ENCODE data around the gene NADSYN1. TPM values are rescaled to one million over a fixed set of nuclear protein-coding genes. Genes with fewer than 3 reads are reported as not detected.
A peak's percentile ranks its signal among the peaks of the same experiment; 100 is the strongest.

The NADSYN1 gene
- total RNA-seq, 6 donors from 2014 or later, result 46.8 to 248 (median 79.5) TPM

GRCh38 chr11:71489311-71490043 is 36.5 kb downstream of the NADSYN1 start:
- no peak overlapping the region for H3K4me3 ChIP-seq
- 64 to 78% methylated on average over 12 to 15 of the region's 15 CpGs for WGBS, 2 donors
- ATAC-seq (ENCODE audit: low FRiP score in 2 of 2) (no peak), DNase-seq (no peak)
- peak overlapping the region in 1 of 4 donors; percentile 1 for H3K27ac ChIP-seq
- peaks cover 11 to 76% (median 59%) of the 10 kb centered on the region in 4 donors for H3K36me3 ChIP-seq
- peaks cover 0 to 14% (median 10%) of the 10 kb centered on the region in 4 donors for H3K4me1 ChIP-seq
- no peaks in the 10 kb centered on the region for H3K9me3 ChIP-seq
- no peak for TF ChIP-seq POLR2AphosphoS5 (IDR thresholded peaks at IDR 0.05)
- no peak for TF ChIP-seq EP300 (IDR thresholded peaks at IDR 0.05)
- TF ChIP-seq POLR2A (IDR thresholded peaks at IDR 0.05), result no peak
- no peak for TF ChIP-seq CTCF (IDR thresholded peaks at IDR 0.05)
- no peaks in the 10 kb centered on the region for H3K27me3 ChIP-seq

GRCh38 chr11:71490044-71490730 is 37.2 kb downstream of the NADSYN1 start:
- TF ChIP-seq CTCF (IDR thresholded peaks at IDR 0.05) (no peak), POLR2A (IDR thresholded peaks at IDR 0.05) (no peak), POLR2AphosphoS5 (IDR thresholded peaks at IDR 0.05) (no peak), EP300 (IDR thresholded peaks at IDR 0.05) (no peak)
- ATAC-seq (ENCODE audit: low FRiP score in 2 of 2) (no peak), DNase-seq (no peak)
- H3K4me1 ChIP-seq, result peaks cover 0 to 14% (median 10%) of the 10 kb centered on the region in 4 donors
- H3K9me3 ChIP-seq, result no peaks in the 10 kb centered on the region
- no peak overlapping the region for H3K27ac ChIP-seq
- H3K4me3 ChIP-seq, result no peak overlapping the region
- H3K36me3 ChIP-seq, result peaks cover 9 to 76% (median 56%) of the 10 kb centered on the region in 4 donors
- WGBS, 2 donors, result 96 to 99% methylated on average over 9 to 22 of the region's 23 CpGs
- no peaks in the 10 kb centered on the region for H3K27me3 ChIP-seq

- ATAC-seq (ENCODE audit: low FRiP score in 2 of 2) (no peak), DNase-seq (no peak)
- Histone ChIP-seq H3K27ac (no peak overlapping the region), H3K4me1 (peaks cover 0 to 14% (median 10%) of the 10 kb centered on the region in 4 donors), H3K36me3 (peaks cover 14 to 76% (median 56%) of the 10 kb centered on the region in 4 donors), H3K9me3 (no peaks in the 10 kb centered on the region), H3K27me3 (no peaks in the 10 kb centered on the region), H3K4me3 (no peak overlapping the region)
- TF ChIP-seq POLR2AphosphoS5 (IDR thresholded peaks at IDR 0.05) (no peak), POLR2A (IDR thresholded peaks at IDR 0.05) (no peak), CTCF (IDR thresholded peaks at IDR 0.05) (no peak), EP300 (IDR thresholded peaks at IDR 0.05) (no peak)
- WGBS, 2 donors, result 95 to 96% methylated on average over 15 to 28 of the region's 28 CpGs
These were observed 37.9 kb downstream of the NADSYN1 start for GRCh38 chr11:71490731-71491390.

GRCh38 chr11:71491531-71491930 is 38.5 kb downstream of the NADSYN1 start:
- ATAC-seq (ENCODE audit: low FRiP score in 2 of 2) (no peak), DNase-seq (no peak)
- peaks cover 16 to 76% (median 59%) of the 10 kb centered on the region in 4 donors for H3K36me3 ChIP-seq
- no peak overlapping the region for H3K4me3 ChIP-seq
- 97 to 100% methylated on average over 5 to 15 of the region's 19 CpGs for WGBS, 2 donors
- H3K27me3 ChIP-seq, result no peaks in the 10 kb centered on the region
- H3K27ac ChIP-seq, result no peak overlapping the region
- no peak for TF ChIP-seq CTCF (IDR thresholded peaks at IDR 0.05)
- TF ChIP-seq POLR2AphosphoS5 (IDR thresholded peaks at IDR 0.05), result no peak
- TF ChIP-seq EP300 (IDR thresholded peaks at IDR 0.05), result no peak
- no peak for TF ChIP-seq POLR2A (IDR thresholded peaks at IDR 0.05)
- peaks cover 0 to 14% (median 10%) of the 10 kb centered on the region in 4 donors for H3K4me1 ChIP-seq
- H3K9me3 ChIP-seq, result no peaks in the 10 kb centered on the region
